CD4-positive, alpha-beta T cell (primary cell): Measurements from ENCODE around the gene KRTAP16-1. TPM values are rescaled to one million over a fixed set of nuclear protein-coding genes. Genes with fewer than 3 reads are reported as not detected.

ENCODE experiments used
- ATAC-seq: fragments of 200-7000 bp; cut with Tn5 transposase; one replicate; pipeline ENCODE4 v1.10.0; 2022; ENCODE audit warnings: mild to moderate bottlenecking; ENCODE audit not compliant: poor library complexity
- CTCF ChIA-PET: fragments of 350-600 bp; sonication (Branson Sonifier 250); formaldehyde crosslinking; loops from one replicate; lab custom pipeline; 2021; ENCODE audit warnings: antibody characterized with exemption, inconsistent platforms; lab: Charles Lee
- POLR2A ChIA-PET: fragments of 350-600 bp; sonication (Branson Sonifier 250); formaldehyde crosslinking; loops from one replicate; lab custom pipeline; 2021; ENCODE audit warnings: antibody characterized with exemption, inconsistent platforms; lab: Charles Lee
- DNase-seq, 14 experiments: peaks; one replicate each; pipeline ENCODE4 v3.0.0-alpha.2; 2013 to 2020; ENCODE audit warnings: mixed read lengths in 2 of 14
- H3K27ac ChIP-seq, 2 donors: one replicate each; pipeline versions ENCODE4 v1.5.1 to v1.7.0; 2013; ENCODE audit warnings: low read length in 2 of 2, low read depth in 1 of 2, mild to moderate bottlenecking in 1 of 2
- H3K27me3 ChIP-seq, 2 experiments: 1 replicate in 1 of 2; 2 replicates in 1 of 2; pipeline versions ENCODE4 v1.6.1 to v1.7.0; 2013; ENCODE audit warnings: low read length in 2 of 2, control low read depth in 1 of 2, mild to moderate bottlenecking in 1 of 2, moderate library complexity in 1 of 2; ENCODE audit not compliant: insufficient read depth in 2 of 2, control insufficient read depth in 1 of 2
- H3K36me3 ChIP-seq: one replicate; pipeline ENCODE4 v1.6.1; 2013; ENCODE audit warnings: low read length, control low read depth; ENCODE audit not compliant: insufficient read depth
- H3K4me1 ChIP-seq: one replicate; pipeline ENCODE4 v1.6.1; 2013; ENCODE audit warnings: low read length, control low read depth; ENCODE audit not compliant: insufficient read depth
- H3K4me3 ChIP-seq: one replicate; pipeline ENCODE4 v1.5.1; 2013; ENCODE audit warnings: mild to moderate bottlenecking, low read length, moderate library complexity
- H3K9me3 ChIP-seq, 2 experiments: 1 replicate in 1 of 2; 2 replicates in 1 of 2; pipeline versions ENCODE4 v1.6.1 to v1.7.0; 2013; ENCODE audit warnings: low read length in 2 of 2, mild to moderate bottlenecking in 2 of 2, control low read depth in 1 of 2, moderate library complexity in 1 of 2; ENCODE audit not compliant: control insufficient read depth in 1 of 2, insufficient read depth in 1 of 2
- H3K27ac Mint-ChIP-seq: one replicate; pipeline ENCODE4 v1.8.0; 2020; ENCODE audit warnings: mixed read lengths
- H3K27me3 Mint-ChIP-seq: one replicate; pipeline ENCODE4 v1.8.0; 2021; ENCODE audit warnings: mixed read lengths
- H3K36me3 Mint-ChIP-seq: one replicate; pipeline ENCODE4 v1.8.0; 2021; ENCODE audit warnings: low read depth, mixed read lengths
- H3K4me1 Mint-ChIP-seq: one replicate; pipeline ENCODE4 v1.8.0; 2021; ENCODE audit warnings: low read depth, mixed read lengths
- H3K4me3 Mint-ChIP-seq: one replicate; pipeline ENCODE4 v1.8.0; 2020; ENCODE audit warnings: mild to moderate bottlenecking, mixed read lengths
- H3K9me3 Mint-ChIP-seq: one replicate; pipeline ENCODE4 v1.8.0; 2020; ENCODE audit warnings: mixed read lengths
- CTCF ChIP-seq: fragments of 200-600 bp; IDR thresholded peaks from one replicate; pipeline ENCODE4 v1.8.0; 2022; ENCODE audit warnings: antibody characterized with exemption, mild to moderate bottlenecking
- intact Hi-C, 2 experiments: fragments of 100-400 bp; cut with DNase I in 1 of 2; cut with micrococcal nuclease in 1 of 2; formaldehyde crosslinking; loops; one replicate each; pipeline versions ENCODE4 v1.15.1 to v1.9.0; 2023 to 2025; cut with DNase I, micrococcal nuclease
- total RNA-seq, 174 experiments: library from RNA in 2 of 174; stranded (reverse) in 2 of 174; gene quantifications; one replicate each; pipeline ENCODE4 v1.2.3 and lab custom pipeline; 2021 to 2026

KRTAP16-1 gene
- total RNA-seq, 2 experiments from 2014 or later, result 1.0 to 1.1 TPM

GRCh38 chr17:41264599-41264998 is 44.5 kb downstream of the KRTAP16-1 start:
- POLR2A ChIA-PET, result no interaction called here
- ATAC-seq (no peak), DNase-seq (no peak)
- CTCF ChIA-PET, result no interaction called here
- Histone ChIP-seq H3K9me3 (no peaks in the 10 kb centered on the region), H3K27ac (no peak overlapping the region), H3K36me3 (no peaks in the 10 kb centered on the region), H3K27me3 (no peaks in the 10 kb centered on the region), H3K4me3 (no peak overlapping the region), H3K4me1 (no peaks in the 10 kb centered on the region)
- no peak for TF ChIP-seq CTCF
- H3K27ac Mint-ChIP-seq, result no peak overlapping the region
- H3K9me3 Mint-ChIP-seq, result no peaks in the 10 kb centered on the region
- peaks cover 31% of the 10 kb centered on the region for H3K4me1 Mint-ChIP-seq
- H3K4me3 Mint-ChIP-seq, result no peak overlapping the region
- peaks cover 12% of the 10 kb centered on the region for H3K27me3 Mint-ChIP-seq
- H3K36me3 Mint-ChIP-seq, result no peaks in the 10 kb centered on the region
- intact Hi-C loops, result no loop called here

- H3K4me3 ChIP-seq, result no peak overlapping the region
- H3K27ac Mint-ChIP-seq, result no peak overlapping the region
- H3K9me3 ChIP-seq, result no peaks in the 10 kb centered on the region
- POLR2A ChIA-PET, result interaction anchor here (1.0 kb wide), 1 partner anchor 45 kb away, joined by 4 read pairs; the partner anchor contains the start of gene KRTAP16-1
- no peak for ATAC-seq
- H3K27me3 ChIP-seq, result no peaks in the 10 kb centered on the region
- CTCF ChIA-PET, result no interaction called here
- H3K36me3 ChIP-seq, result no peaks in the 10 kb centered on the region
- DNase-seq, result no peak
- intact Hi-C loops, result no loop called here
- no peaks in the 10 kb centered on the region for H3K4me1 ChIP-seq
- no peak for TF ChIP-seq CTCF
- no peak overlapping the region for H3K27ac ChIP-seq
- H3K27me3 Mint-ChIP-seq, result peaks cover 14% of the 10 kb centered on the region
- peaks cover 31% of the 10 kb centered on the region for H3K4me1 Mint-ChIP-seq
- H3K9me3 Mint-ChIP-seq, result no peaks in the 10 kb centered on the region
- H3K4me3 Mint-ChIP-seq, result no peak overlapping the region
- H3K36me3 Mint-ChIP-seq, result no peaks in the 10 kb centered on the region
Measured at GRCh38 chr17:41263212-41263611, 45.9 kb downstream of the KRTAP16-1 start.

- Histone ChIP-seq H3K27ac (no peak overlapping the region), H3K4me3 (no peak overlapping the region), H3K27me3 (no peaks in the 10 kb centered on the region), H3K36me3 (no peaks in the 10 kb centered on the region), H3K9me3 (no peaks in the 10 kb centered on the region), H3K4me1 (no peaks in the 10 kb centered on the region)
- POLR2A ChIA-PET, result no interaction called here
- no peak overlapping the region for H3K4me3 Mint-ChIP-seq
- CTCF ChIA-PET, result no interaction called here
- ATAC-seq (no peak), DNase-seq (no peak)
- TF ChIP-seq CTCF, result no peak
- H3K36me3 Mint-ChIP-seq, result no peaks in the 10 kb centered on the region
- intact Hi-C loops, result no loop called here
- peaks cover 28% of the 10 kb centered on the region for H3K4me1 Mint-ChIP-seq
- no peaks in the 10 kb centered on the region for H3K9me3 Mint-ChIP-seq
- H3K27ac Mint-ChIP-seq, result no peak overlapping the region
- H3K27me3 Mint-ChIP-seq, result peaks cover 15% of the 10 kb centered on the region
Measured at GRCh38 chr17:41258406-41258805, 50.7 kb downstream of the KRTAP16-1 start.

Other genes with a start within 250 kb of the KRTAP16-1 start
- not detected for gene KRTAP2-3, start 249.2 kb downstream of the KRTAP16-1 start, total RNA-seq
- not detected for gene KRTAP2-4, start 243.4 kb downstream of the KRTAP16-1 start, total RNA-seq
- not detected for gene KRTAP4-7, start 225.2 kb downstream of the KRTAP16-1 start, total RNA-seq
- gene KRTAP4-8, start 211.2 kb downstream of the KRTAP16-1 start, total RNA-seq, result not detected
- not detected for gene KRTAP4-16, start 207.1 kb downstream of the KRTAP16-1 start, total RNA-seq
- not detected for gene KRTAP4-9, start 203.9 kb downstream of the KRTAP16-1 start, total RNA-seq
- gene KRTAP4-11, start 190.9 kb downstream of the KRTAP16-1 start, total RNA-seq, result not detected
- gene KRTAP4-12, start 185.1 kb downstream of the KRTAP16-1 start, total RNA-seq, result not detected
- gene KRTAP4-6, start 168.8 kb downstream of the KRTAP16-1 start, total RNA-seq, result not detected
- not detected for gene KRTAP4-5, start 159.5 kb downstream of the KRTAP16-1 start, total RNA-seq
- gene KRTAP4-4, start 148.6 kb downstream of the KRTAP16-1 start, total RNA-seq, result not detected
- gene KRTAP4-3, start 141.1 kb downstream of the KRTAP16-1 start, total RNA-seq, result not detected
- gene KRTAP4-2, start 131.1 kb downstream of the KRTAP16-1 start, total RNA-seq, result not detected
- gene KRTAP4-1, start 124.4 kb downstream of the KRTAP16-1 start, total RNA-seq, result not detected
- gene KRTAP9-1, start 119.4 kb downstream of the KRTAP16-1 start, total RNA-seq, result not detected
- gene KRTAP9-2, start 82.7 kb downstream of the KRTAP16-1 start, total RNA-seq, result not detected
- not detected for gene KRTAP9-3, start 76.9 kb downstream of the KRTAP16-1 start, total RNA-seq
- gene KRTAP9-8, start 71.3 kb downstream of the KRTAP16-1 start, total RNA-seq, result not detected
- not detected for gene KRTAP9-4, start 59.6 kb downstream of the KRTAP16-1 start, total RNA-seq
- gene KRTAP9-9, start 53.9 kb downstream of the KRTAP16-1 start, total RNA-seq, result not detected
- gene KRTAP9-6, start 43.9 kb downstream of the KRTAP16-1 start, total RNA-seq, result not detected
- not detected for gene KRTAP9-7, start 33.6 kb downstream of the KRTAP16-1 start, total RNA-seq
- gene KRTAP29-1, start 6.5 kb downstream of the KRTAP16-1 start, total RNA-seq, result not detected
- not detected for gene KRTAP17-1, start 6.4 kb upstream of the KRTAP16-1 start, total RNA-seq
- gene KRT33A, start 41.5 kb upstream of the KRTAP16-1 start, total RNA-seq, result not detected
- not detected for gene KRT33B, start 60.5 kb upstream of the KRTAP16-1 start, total RNA-seq
- gene KRT34, start 73.0 kb upstream of the KRTAP16-1 start, total RNA-seq, result not detected
- not detected for gene KRT31, start 88.3 kb upstream of the KRTAP16-1 start, total RNA-seq
- not detected for gene KRT37, start 115.3 kb upstream of the KRTAP16-1 start, total RNA-seq
- not detected for gene KRT38, start 131.7 kb upstream of the KRTAP16-1 start, total RNA-seq
- not detected for gene KRT32, start 158.1 kb upstream of the KRTAP16-1 start, total RNA-seq
- gene KRT35, start 171.8 kb upstream of the KRTAP16-1 start, total RNA-seq, result not detected
- not detected for gene KRT36, start 180.6 kb upstream of the KRTAP16-1 start, total RNA-seq
- not detected for gene KRT13, start 196.3 kb upstream of the KRTAP16-1 start, total RNA-seq
- not detected for gene KRT15, start 209.6 kb upstream of the KRTAP16-1 start, total RNA-seq
- gene KRT19, start 219.0 kb upstream of the KRTAP16-1 start, total RNA-seq, result not detected